Uterus (tissue), 2 donors: ENCODE results near the gene RORC.

Experiments used
- POLR2A ChIP-seq, 2 donors: fragments of 450-650 bp; IDR thresholded peaks; one replicate each; pipeline ENCODE4 v1.6.1; 2016; ENCODE audit warnings: antibody characterized with exemption in 2 of 2, mild to moderate bottlenecking in 1 of 2, moderate library complexity in 1 of 2
- TF ChIP-seq, protein P1 (sequence below), 4 experiments: fragments of 200-600 bp in 2 of 4; fragments of 450-650 bp in 2 of 4; sonication (generic) in 2 of 4; IDR thresholded peaks; one replicate each; pipeline ENCODE4 v1.5.1; 2016 to 2019; ENCODE audit warnings: antibody characterized with exemption in 4 of 4, mild to moderate bottlenecking in 2 of 4, moderate library complexity in 1 of 4

DNA sequence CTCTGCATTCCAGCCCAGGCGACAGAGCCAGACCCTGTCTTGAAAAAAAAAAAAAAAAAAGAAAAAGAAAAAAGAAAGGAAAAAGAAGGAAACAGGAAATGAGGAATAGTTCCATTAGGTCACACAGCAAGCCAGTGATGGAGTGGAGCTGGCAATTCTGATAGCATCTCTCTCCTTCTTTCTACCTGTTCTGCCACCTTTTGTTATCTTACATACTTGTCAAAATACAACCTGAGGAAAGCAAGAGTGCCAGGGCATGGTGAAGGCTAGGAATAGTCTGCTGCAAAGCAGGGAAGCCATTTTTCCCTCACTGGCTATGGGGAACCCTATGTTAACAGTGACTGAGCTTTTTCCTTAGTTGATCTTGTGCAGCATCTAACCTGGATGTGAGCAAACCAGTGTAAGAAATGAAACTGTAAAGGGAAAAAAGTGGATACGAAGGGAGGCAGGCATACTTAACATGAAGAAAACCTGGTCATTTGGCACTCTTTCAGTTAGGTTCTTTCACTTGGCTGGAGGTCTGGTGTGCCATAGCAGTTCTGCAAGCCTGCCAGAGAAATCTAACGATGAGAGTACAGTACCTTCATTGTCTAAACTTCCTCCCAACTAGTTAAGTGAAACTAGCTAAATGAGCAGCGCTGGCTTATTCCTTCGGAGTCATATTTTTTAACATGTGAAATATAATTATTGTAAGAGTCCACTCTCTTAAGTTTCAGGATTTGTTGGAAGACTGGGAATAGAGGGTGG is 39.9 kb upstream of the RORC start:
- TF ChIP-seq, protein P1, sequence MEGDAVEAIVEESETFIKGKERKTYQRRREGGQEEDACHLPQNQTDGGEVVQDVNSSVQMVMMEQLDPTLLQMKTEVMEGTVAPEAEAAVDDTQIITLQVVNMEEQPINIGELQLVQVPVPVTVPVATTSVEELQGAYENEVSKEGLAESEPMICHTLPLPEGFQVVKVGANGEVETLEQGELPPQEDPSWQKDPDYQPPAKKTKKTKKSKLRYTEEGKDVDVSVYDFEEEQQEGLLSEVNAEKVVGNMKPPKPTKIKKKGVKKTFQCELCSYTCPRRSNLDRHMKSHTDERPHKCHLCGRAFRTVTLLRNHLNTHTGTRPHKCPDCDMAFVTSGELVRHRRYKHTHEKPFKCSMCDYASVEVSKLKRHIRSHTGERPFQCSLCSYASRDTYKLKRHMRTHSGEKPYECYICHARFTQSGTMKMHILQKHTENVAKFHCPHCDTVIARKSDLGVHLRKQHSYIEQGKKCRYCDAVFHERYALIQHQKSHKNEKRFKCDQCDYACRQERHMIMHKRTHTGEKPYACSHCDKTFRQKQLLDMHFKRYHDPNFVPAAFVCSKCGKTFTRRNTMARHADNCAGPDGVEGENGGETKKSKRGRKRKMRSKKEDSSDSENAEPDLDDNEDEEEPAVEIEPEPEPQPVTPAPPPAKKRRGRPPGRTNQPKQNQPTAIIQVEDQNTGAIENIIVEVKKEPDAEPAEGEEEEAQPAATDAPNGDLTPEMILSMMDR (IDR thresholded peaks at IDR 0.05) = no peak
- no peak for TF ChIP-seq POLR2A (IDR thresholded peaks at IDR 0.05)
